Neural cell (in vitro differentiated cells): ENCODE measurements around the gene CEP295NL. TPM values are rescaled to one million over a fixed set of nuclear protein-coding genes. Genes with fewer than 3 reads are reported as not detected.
A peak's percentile ranks its signal among the peaks of the same experiment; 100 is the strongest.

Source experiments
- H2AFZ ChIP-seq: fragments of 200-600, 300-800 bp; sonication (generic), shearing (Covaris generic); 2 replicates; pipeline ENCODE4 v1.6.0; 2014; ENCODE audit warnings: low read depth, mild to moderate bottlenecking, antibody characterized with exemption, low read length, moderate library complexity
- H3F3A ChIP-seq: fragments of 200-600 bp; shearing (Covaris generic); 2 replicates; pipeline ENCODE4 v1.6.1; 2016; ENCODE audit warnings: mild to moderate bottlenecking, moderate library complexity, mixed read lengths, antibody characterized with exemption, low read length; ENCODE audit not compliant: insufficient read depth, poor library complexity, severe bottlenecking
- H3K27ac ChIP-seq: fragments of 200-600, 300-800 bp; sonication (generic), shearing (Covaris generic); 2 replicates; pipeline ENCODE4 v1.5.1; 2014; ENCODE audit warnings: mild to moderate bottlenecking, low read length, moderate library complexity
- H3K27me3 ChIP-seq: fragments of 300-800, 200-600 bp; sonication (generic), shearing (Covaris generic); 2 replicates; pipeline ENCODE4 v1.6.0; 2014; ENCODE audit warnings: mild to moderate bottlenecking, low read depth, low read length, moderate library complexity; ENCODE audit not compliant: insufficient read depth
- H3K36me3 ChIP-seq: fragments of 300-800, 200-600 bp; sonication (generic), shearing (Covaris generic); 2 replicates; pipeline ENCODE4 v1.5.1; 2014; ENCODE audit warnings: mild to moderate bottlenecking, antibody characterized with exemption, low read length, moderate library complexity; ENCODE audit not compliant: insufficient read depth
- H3K4me2 ChIP-seq: fragments of 300-800, 200-600 bp; sonication (generic), shearing (Covaris generic); 2 replicates; pipeline ENCODE4 v1.6.0; 2014; ENCODE audit warnings: mild to moderate bottlenecking, low read length
- H3K4me3 ChIP-seq: fragments of 300-800, 200-600 bp; sonication (generic), shearing (Covaris generic); 2 replicates; pipeline ENCODE4 v1.5.1; 2014; ENCODE audit warnings: mild to moderate bottlenecking, low read length, moderate library complexity
- H3K79me2 ChIP-seq: fragments of 200-600 bp; shearing (Covaris generic); replicated peaks from 2 replicates; pipeline ENCODE4 v1.6.0; 2014; ENCODE audit warnings: mild to moderate bottlenecking, low read length, moderate library complexity; ENCODE audit not compliant: insufficient read depth
- H3K9ac ChIP-seq: fragments of 300-800, 200-600 bp; sonication (generic), shearing (Covaris generic); 2 replicates; pipeline ENCODE4 v1.6.1; 2016; ENCODE audit warnings: mild to moderate bottlenecking, low read length, mixed read lengths
- H3K9me2 ChIP-seq: fragments of 200-600 bp; shearing (Covaris generic); 2 replicates; pipeline ENCODE4 v1.6.1; 2016; ENCODE audit warnings: mild to moderate bottlenecking, low read length, mixed read lengths; ENCODE audit not compliant: insufficient read depth
- H3K9me3 ChIP-seq: fragments of 200-600, 300-800 bp; sonication (generic), shearing (Covaris generic); 2 replicates; pipeline ENCODE4 v1.6.1; 2016; ENCODE audit warnings: mild to moderate bottlenecking, mixed run types, low read length, moderate library complexity, mixed read lengths
- H4K20me1 ChIP-seq: fragments of 200-600 bp; shearing (Covaris generic); 2 replicates; pipeline ENCODE4 v1.6.1; 2016; ENCODE audit warnings: mild to moderate bottlenecking, mixed run types; ENCODE audit not compliant: insufficient read depth
- CTCF ChIP-seq: fragments of 450-650 bp; IDR thresholded peaks from 2 replicates; pipeline ENCODE4 v1.5.1; 2014; ENCODE audit warnings: antibody characterized with exemption, mild to moderate bottlenecking, moderate library complexity; ENCODE audit not compliant: poor library complexity, severe bottlenecking
- EP300 ChIP-seq: fragments of 450-650 bp; conservative IDR thresholded peaks from 2 replicates; pipeline ENCODE4 v1.6.1; 2014; ENCODE audit warnings: antibody characterized with exemption, mild to moderate bottlenecking, moderate library complexity; ENCODE audit not compliant: poor library complexity, severe bottlenecking
- EZH2 ChIP-seq: fragments of 200-600, 300-800 bp; shearing (Covaris generic), sonication (generic); IDR thresholded peaks from 2 replicates; pipeline ENCODE4 v1.6.1; 2014; ENCODE audit warnings: antibody characterized with exemption, low read length, borderline replicate concordance, mild to moderate bottlenecking; ENCODE audit not compliant: insufficient read depth, poor library complexity, severe bottlenecking
- MXI1 ChIP-seq: fragments of 450-650 bp; conservative IDR thresholded peaks from 2 replicates; pipeline ENCODE4 v1.6.1; 2014; ENCODE audit warnings: antibody characterized with exemption, mild to moderate bottlenecking; ENCODE audit not compliant: poor library complexity, severe bottlenecking
- POLR2AphosphoS5 ChIP-seq: IDR thresholded peaks from 2 replicates; pipeline ENCODE4 v1.6.1; 2012
- RAD21 ChIP-seq: fragments of 450-650 bp; conservative IDR thresholded peaks from 2 replicates; pipeline ENCODE4 v1.6.1; 2014; ENCODE audit warnings: antibody characterized with exemption, mild to moderate bottlenecking, moderate library complexity
- REST ChIP-seq: IDR thresholded peaks from 2 replicates; pipeline ENCODE4 v1.6.1; 2012; ENCODE audit warnings: borderline replicate concordance
- SMC3 ChIP-seq: fragments of 450-650 bp; conservative IDR thresholded peaks from 2 replicates; pipeline ENCODE4 v1.6.1; 2014; ENCODE audit warnings: antibody characterized with exemption, mild to moderate bottlenecking, moderate library complexity; ENCODE audit not compliant: poor library complexity
- TAF1 ChIP-seq: IDR thresholded peaks from 2 replicates; pipeline ENCODE4 v1.6.1; 2012; ENCODE audit warnings: low read depth
- polyA plus RNA-seq: library from polyadenylated mRNA; depleted of rRNA; stranded (reverse); fragments of >200 nt; gene quantifications from 2 replicates; pipeline ENCODE4 v1.2.3, GENCODE V29; 2014

Gene CEP295NL
- polyA plus RNA-seq, 1 donor from 2014 or later, result not detected

- TF ChIP-seq CTCF (no peak), TAF1 (no peak), REST (peak; percentile 91), POLR2AphosphoS5 (peak; percentile 59), EZH2 (no peak), SMC3 (peak; percentile 12)
- no peaks in the 10 kb centered on the region for H3K9me2 ChIP-seq
- no peaks in the 10 kb centered on the region for H3K27me3 ChIP-seq
- no peak overlapping the region for H3K4me3 ChIP-seq
- H2AFZ ChIP-seq, result no peak overlapping the region
- peak overlapping the region; percentile 63 for H3K27ac ChIP-seq
- H3F3A ChIP-seq, result no peaks in the 10 kb centered on the region
- no peaks in the 10 kb centered on the region for H3K9me3 ChIP-seq
- H3K4me2 ChIP-seq, result no peak overlapping the region
- H3K9ac ChIP-seq, result no peak overlapping the region
- H3K79me2 ChIP-seq, result no peaks in the 10 kb centered on the region
- H3K36me3 ChIP-seq, result no peaks in the 10 kb centered on the region
- H4K20me1 ChIP-seq, result no peaks in the 10 kb centered on the region
Observed at GRCh38 chr17:78940708-78941107, 37.7 kb upstream of the CEP295NL start.

DNA sequence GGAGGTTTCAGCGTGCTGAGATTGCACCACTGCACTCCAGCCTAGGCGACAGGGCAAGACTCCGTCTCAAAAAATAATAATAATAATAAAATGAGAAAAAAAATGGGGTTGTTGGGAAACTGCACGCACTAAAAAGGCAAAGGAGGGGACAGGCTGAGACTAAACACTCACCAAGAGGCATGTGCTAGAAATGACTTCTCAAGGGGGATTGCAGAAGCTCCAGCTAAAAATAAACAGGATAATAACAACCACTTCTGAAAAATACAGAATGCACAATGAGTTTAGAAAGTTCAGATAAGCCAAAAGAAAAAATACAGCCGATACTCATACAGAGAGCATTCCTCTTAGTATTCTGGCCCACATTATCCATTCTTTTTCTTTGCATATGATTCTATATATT is 37.3 kb upstream of the CEP295NL start:
- no peaks in the 10 kb centered on the region for H3K9me2 ChIP-seq
- H3K4me2 ChIP-seq, result no peak overlapping the region
- H3K36me3 ChIP-seq, result no peaks in the 10 kb centered on the region
- TF ChIP-seq EZH2 (no peak), MXI1 (no peak), EP300 (no peak), SMC3 (no peak), REST (no peak), RAD21 (no peak), TAF1 (no peak), POLR2AphosphoS5 (no peak), CTCF (no peak)
- H3K9me3 ChIP-seq, result no peaks in the 10 kb centered on the region
- H3K27me3 ChIP-seq, result no peaks in the 10 kb centered on the region
- no peak overlapping the region for H3K9ac ChIP-seq
- no peak overlapping the region for H3K4me3 ChIP-seq
- no peaks in the 10 kb centered on the region for H3K79me2 ChIP-seq
- H3F3A ChIP-seq, result no peaks in the 10 kb centered on the region
- no peak overlapping the region for H2AFZ ChIP-seq
- H3K27ac ChIP-seq, result peak overlapping the region; percentile 61
- H4K20me1 ChIP-seq, result no peaks in the 10 kb centered on the region
